Hepatocyte (in vitro differentiated cells): ENCODE measurements around the gene GAL3ST2. TPM values are rescaled to one million over a fixed set of nuclear protein-coding genes. Genes with fewer than 3 reads are reported as not detected.

Source experiments
- DNase-seq: peaks from one replicate; pipeline ENCODE4 v3.0.0-alpha.2; 2016; ENCODE audit warnings: low spot score
- H2AFZ ChIP-seq: fragments of 200-600 bp; sonication (generic); 2 replicates; pipeline ENCODE4 v1.6.0; 2016; ENCODE audit warnings: antibody characterized with exemption, mild to moderate bottlenecking
- H3K27ac ChIP-seq: fragments of 200-600 bp; sonication (generic); 2 replicates; pipeline ENCODE4 v1.5.1; 2016; ENCODE audit warnings: mild to moderate bottlenecking
- H3K27me3 ChIP-seq: fragments of 200-600 bp; sonication (generic); 2 replicates; pipeline ENCODE4 v1.6.1; 2016
- H3K36me3 ChIP-seq: fragments of 200-600 bp; sonication (generic); replicated peaks from 2 replicates; pipeline ENCODE4 v1.5.1; 2016; ENCODE audit warnings: low read depth; ENCODE audit not compliant: insufficient read depth
- H3K4me1 ChIP-seq: fragments of 200-600 bp; sonication (generic); 2 replicates; pipeline ENCODE4 v1.5.1; 2016; ENCODE audit warnings: mild to moderate bottlenecking, moderate library complexity; ENCODE audit not compliant: insufficient read depth
- H3K4me2 ChIP-seq: fragments of 200-600 bp; sonication (generic); 2 replicates; pipeline ENCODE4 v1.6.0; 2016
- H3K4me3 ChIP-seq: fragments of 200-600 bp; sonication (generic); 2 replicates; pipeline ENCODE4 v1.5.1; 2016; ENCODE audit warnings: mild to moderate bottlenecking
- H3K79me2 ChIP-seq: fragments of 200-600 bp; sonication (generic); 2 replicates; pipeline ENCODE4 v1.6.0; 2017; ENCODE audit warnings: mild to moderate bottlenecking
- H3K9me2 ChIP-seq: fragments of 200-600 bp; sonication (generic); replicated peaks from 2 replicates; pipeline ENCODE4 v1.6.0; 2017; ENCODE audit warnings: mild to moderate bottlenecking; ENCODE audit not compliant: insufficient read depth
- H3K9me3 ChIP-seq: fragments of 200-600 bp; sonication (generic); 2 replicates; pipeline ENCODE4 v1.5.1; 2016; ENCODE audit warnings: low read depth, mild to moderate bottlenecking
- H4K20me1 ChIP-seq: fragments of 200-600 bp; sonication (generic); 2 replicates; pipeline ENCODE4 v1.6.0; 2016; ENCODE audit warnings: mild to moderate bottlenecking; ENCODE audit not compliant: insufficient read depth, poor library complexity, severe bottlenecking
- CTCF ChIP-seq: fragments of 200-600 bp; sonication (generic); IDR thresholded peaks from 2 replicates; pipeline ENCODE4 v1.5.1; 2016; ENCODE audit warnings: antibody characterized with exemption, mild to moderate bottlenecking; ENCODE audit not compliant: poor library complexity
- EZH2 ChIP-seq: fragments of 200-600 bp; sonication (generic); IDR thresholded peaks from 2 replicates; pipeline ENCODE4 v1.6.1; 2016; ENCODE audit warnings: antibody characterized with exemption, mild to moderate bottlenecking, borderline replicate concordance
- EZH2phosphoT487 ChIP-seq: fragments of 200-600 bp; sonication (generic); IDR thresholded peaks from one replicate; pipeline ENCODE4 v1.6.1; 2018; ENCODE audit warnings: antibody characterized with exemption, mild to moderate bottlenecking, low read depth, moderate library complexity; ENCODE audit not compliant: unreplicated experiment, severe bottlenecking
- WGBS: methylation state at CpG from one replicate; pipeline ENCODE4 v1.1.6; 2016; ENCODE audit warnings: low lambda C conversion rate; ENCODE audit errors: missing lambda C conversion rate; 5-methylcytosine and 5-hydroxymethylcytosine counted together
- polyA plus RNA-seq: library from polyadenylated mRNA; unstranded; fragments of >200 nt; fragmentation: Nextera tagmentation; extraction: Ambion mirVana; gene quantifications from 2 replicates; pipeline ENCODE4 v1.2.1, GENCODE V29; 2016
- total RNA-seq: library from RNA; depleted of rRNA; stranded (reverse); fragments of >200 nt; gene quantifications from 2 replicates; pipeline ENCODE4 v1.2.3, GENCODE V29; 2014

Gene GAL3ST2
- total and polyA plus RNA-seq, 2 experiments from 2014 or later: 0.53 TPM; not detected in 1

GRCh38 chr2:241851325-241852115 is 74.9 kb downstream of the GAL3ST2 start:
- DNase-seq: no peak
- Histone ChIP-seq H3K4me3 (no peak overlapping the region), H2AFZ (no peak overlapping the region), H4K20me1 (no peaks in the 10 kb centered on the region), H3K36me3 (no peaks in the 10 kb centered on the region), H3K9me2 (no peaks in the 10 kb centered on the region), H3K4me1 (no peaks in the 10 kb centered on the region), H3K27me3 (no peaks in the 10 kb centered on the region), H3K27ac (no peak overlapping the region), H3K9me3 (no peaks in the 10 kb centered on the region), H3K4me2 (no peak overlapping the region), H3K79me2 (no peaks in the 10 kb centered on the region)
- 96% methylated on average over 25 of the region's 26 CpGs for WGBS
- TF ChIP-seq EZH2phosphoT487 (no peak), CTCF (no peak)

GRCh38 chr2:241852116-241852980 is 75.7 kb downstream of the GAL3ST2 start:
- no peak for TF ChIP-seq EZH2
- no peak for TF ChIP-seq EZH2phosphoT487
- TF ChIP-seq CTCF: no peak
- no peaks in the 10 kb centered on the region for H3K36me3 ChIP-seq
- H3K9me3 ChIP-seq: no peaks in the 10 kb centered on the region
- no peaks in the 10 kb centered on the region for H3K4me1 ChIP-seq
- H3K4me2 ChIP-seq: no peak overlapping the region
- H4K20me1 ChIP-seq: no peaks in the 10 kb centered on the region
- no peaks in the 10 kb centered on the region for H3K27me3 ChIP-seq
- H3K9me2 ChIP-seq: no peaks in the 10 kb centered on the region
- no peak for DNase-seq
- WGBS: 96% methylated on average over 34 of the region's 39 CpGs
- H3K4me3 ChIP-seq: no peak overlapping the region
- no peak overlapping the region for H3K27ac ChIP-seq
- no peaks in the 10 kb centered on the region for H3K79me2 ChIP-seq
- no peak overlapping the region for H2AFZ ChIP-seq

- Histone ChIP-seq H3K79me2 (no peaks in the 10 kb centered on the region), H3K9me3 (no peaks in the 10 kb centered on the region), H3K27me3 (no peaks in the 10 kb centered on the region), H2AFZ (no peak overlapping the region), H3K36me3 (no peaks in the 10 kb centered on the region), H3K4me3 (no peak overlapping the region), H4K20me1 (no peaks in the 10 kb centered on the region), H3K27ac (no peak overlapping the region), H3K9me2 (no peaks in the 10 kb centered on the region), H3K4me1 (no peaks in the 10 kb centered on the region), H3K4me2 (no peak overlapping the region)
- DNase-seq: no peak
- 93% methylated on average over 10 of the region's 10 CpGs for WGBS
- TF ChIP-seq CTCF: no peak
- TF ChIP-seq EZH2: no peak
- TF ChIP-seq EZH2phosphoT487: no peak
These were observed 76.5 kb downstream of the GAL3ST2 start for GRCh38 chr2:241852981-241853631.

Other genes starting within 250 kb of the GAL3ST2 start
- 24.2 and 25.4 TPM in 2 replicates for gene BOK, start 218.1 kb upstream of the GAL3ST2 start, total RNA-seq
- gene BOK, start 218.1 kb upstream of the GAL3ST2 start, polyA plus RNA-seq: 26.5 and 39.7 TPM in 2 replicates
- 33.5 and 43.2 TPM in 2 replicates for gene THAP4, start 139.7 kb upstream of the GAL3ST2 start, total RNA-seq
- gene THAP4, start 139.7 kb upstream of the GAL3ST2 start, polyA plus RNA-seq: 58.1 and 59.8 TPM in 2 replicates
- 61.0 and 61.3 TPM in 2 replicates for gene ATG4B, start 139.1 kb upstream of the GAL3ST2 start, total RNA-seq
- gene ATG4B, start 139.1 kb upstream of the GAL3ST2 start, polyA plus RNA-seq: 108 and 126 TPM in 2 replicates
- 18.9 and 20.7 TPM in 2 replicates for gene DTYMK, start 90.0 kb upstream of the GAL3ST2 start, total RNA-seq
- 52.3 and 55.5 TPM in 2 replicates for gene DTYMK, start 90.0 kb upstream of the GAL3ST2 start, polyA plus RNA-seq
- gene ING5, start 74.8 kb upstream of the GAL3ST2 start, total RNA-seq: 17.5 and 33.4 TPM in 2 replicates
- gene ING5, start 74.8 kb upstream of the GAL3ST2 start, polyA plus RNA-seq: 27.6 and 28.9 TPM in 2 replicates
- 12.9 TPM in 2 replicates for gene D2HGDH, start 42.2 kb upstream of the GAL3ST2 start, total RNA-seq
- gene D2HGDH, start 42.2 kb upstream of the GAL3ST2 start, polyA plus RNA-seq: 41.2 and 54.8 TPM in 2 replicates
- 6.8 and 9.3 TPM in 2 replicates for gene NEU4, start 32.4 kb downstream of the GAL3ST2 start, total RNA-seq
- 8.7 and 10.2 TPM in 2 replicates for gene NEU4, start 32.4 kb downstream of the GAL3ST2 start, polyA plus RNA-seq
- not detected in 2 replicates for gene PDCD1, start 82.1 kb downstream of the GAL3ST2 start, total RNA-seq
- 0.44 and 0.84 TPM in 2 replicates for gene PDCD1, start 82.1 kb downstream of the GAL3ST2 start, polyA plus RNA-seq
- gene RTP5, start 92.9 kb downstream of the GAL3ST2 start, total RNA-seq: not detected in 2 replicates
- gene RTP5, start 92.9 kb downstream of the GAL3ST2 start, polyA plus RNA-seq: not detected in 2 replicates